Measurements from ENCODE around the gene C2orf15. TPM values are rescaled to one million over a fixed set of nuclear protein-coding genes. Genes with fewer than 3 reads are reported as not detected.

The C2orf15 gene
- total and polyA plus RNA-seq, 2 of the 4 experiments (the other 2 are of a cell fraction): under 0.01 TPM; not detected in 1

DNA sequence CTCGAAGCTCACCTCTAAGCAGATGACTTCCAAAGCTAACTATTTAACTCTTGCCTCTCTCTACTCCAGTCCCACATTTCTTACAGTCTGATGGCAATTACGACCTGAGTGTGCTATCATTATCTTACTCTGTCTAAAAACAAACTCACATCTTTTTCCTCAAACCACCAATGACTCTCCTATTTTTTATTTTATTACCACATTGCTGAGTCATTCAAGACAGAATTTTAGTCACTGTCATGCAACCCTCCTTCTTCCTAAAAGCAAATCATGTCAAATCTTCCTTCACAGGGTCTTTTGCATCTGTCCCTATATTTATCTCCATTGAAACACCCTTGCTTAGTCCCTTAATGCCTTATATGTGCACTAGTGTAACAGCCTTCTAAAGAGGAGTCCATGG, 34.6 kb upstream of the C2orf15 start:
- no peak overlapping the region for H3K14ac ChIP-seq (replicated peaks; ENCODE audit: low read depth, low read length)
- ChIA-PET CTCF (no interaction called here), POLR2A (ENCODE audit: unreplicated experiment) (no interaction called here)
- H3K56ac ChIP-seq (ENCODE audit: extremely low read depth, insufficient read depth, low read length): no peak overlapping the region
- no peak overlapping the region for H3K18ac ChIP-seq (ENCODE audit: low read depth, low read length)
- H4K20me1 ChIP-seq (ENCODE audit: insufficient read depth, low read length): no peaks in the 10 kb centered on the region
- WGBS, 2 experiments (ENCODE audit: extremely low coverage in 2 of 2, insufficient read length in 1 of 2): 6% methylated on average over 2 of the region's 2 CpGs; no CpG with 5 or more reads in 1 of the 2 experiments
- no peaks in the 10 kb centered on the region for H3K9me1 ChIP-seq (ENCODE audit: insufficient read depth, low read length)
- dilution Hi-C loops (cut with HindIII; ENCODE audit: low sequenced_read_pairs, unreplicated experiment): no loop called here
- H3K4ac ChIP-seq (ENCODE audit: low read depth, low read length): no peak overlapping the region
- no peak overlapping the region for H3K9ac ChIP-seq (ENCODE audit: low read depth, low read length)
- in situ Hi-C loops (cut with MboI; ENCODE audit: low sequenced_read_pairs): no loop called here
- no peak overlapping the region for H2BK120ac ChIP-seq (ENCODE audit: low read depth, low read length)
- no peak overlapping the region for H2AK9ac ChIP-seq (replicated peaks; ENCODE audit: low read depth, low read length, poor library complexity)
- H3K4me3 ChIP-seq (ENCODE audit: insufficient read depth, low read depth, low read length): no peak overlapping the region
- TF ChIP-seq POLR2A (IDR thresholded peaks at IDR 0.05; ENCODE audit: low read depth, low read length) (no peak), SMC3 (IDR thresholded peaks at IDR 0.05; ENCODE audit: low read depth, low read length) (no peak), NFE2L2 (IDR thresholded peaks at IDR 0.05; ENCODE audit: low read depth, low read length) (peak; percentile 77), RAD21 (IDR thresholded peaks at IDR 0.05; ENCODE audit: low read length) (no peak), MAZ (IDR thresholded peaks at IDR 0.05; ENCODE audit: borderline replicate concordance, low read depth, low read length) (no peak)
- TF ChIP-seq, protein P1, sequence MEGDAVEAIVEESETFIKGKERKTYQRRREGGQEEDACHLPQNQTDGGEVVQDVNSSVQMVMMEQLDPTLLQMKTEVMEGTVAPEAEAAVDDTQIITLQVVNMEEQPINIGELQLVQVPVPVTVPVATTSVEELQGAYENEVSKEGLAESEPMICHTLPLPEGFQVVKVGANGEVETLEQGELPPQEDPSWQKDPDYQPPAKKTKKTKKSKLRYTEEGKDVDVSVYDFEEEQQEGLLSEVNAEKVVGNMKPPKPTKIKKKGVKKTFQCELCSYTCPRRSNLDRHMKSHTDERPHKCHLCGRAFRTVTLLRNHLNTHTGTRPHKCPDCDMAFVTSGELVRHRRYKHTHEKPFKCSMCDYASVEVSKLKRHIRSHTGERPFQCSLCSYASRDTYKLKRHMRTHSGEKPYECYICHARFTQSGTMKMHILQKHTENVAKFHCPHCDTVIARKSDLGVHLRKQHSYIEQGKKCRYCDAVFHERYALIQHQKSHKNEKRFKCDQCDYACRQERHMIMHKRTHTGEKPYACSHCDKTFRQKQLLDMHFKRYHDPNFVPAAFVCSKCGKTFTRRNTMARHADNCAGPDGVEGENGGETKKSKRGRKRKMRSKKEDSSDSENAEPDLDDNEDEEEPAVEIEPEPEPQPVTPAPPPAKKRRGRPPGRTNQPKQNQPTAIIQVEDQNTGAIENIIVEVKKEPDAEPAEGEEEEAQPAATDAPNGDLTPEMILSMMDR (conservative IDR thresholded peaks at IDR 0.05; ENCODE audit: low read depth, low read length): no peak
- TF ChIP-seq, protein P2, sequence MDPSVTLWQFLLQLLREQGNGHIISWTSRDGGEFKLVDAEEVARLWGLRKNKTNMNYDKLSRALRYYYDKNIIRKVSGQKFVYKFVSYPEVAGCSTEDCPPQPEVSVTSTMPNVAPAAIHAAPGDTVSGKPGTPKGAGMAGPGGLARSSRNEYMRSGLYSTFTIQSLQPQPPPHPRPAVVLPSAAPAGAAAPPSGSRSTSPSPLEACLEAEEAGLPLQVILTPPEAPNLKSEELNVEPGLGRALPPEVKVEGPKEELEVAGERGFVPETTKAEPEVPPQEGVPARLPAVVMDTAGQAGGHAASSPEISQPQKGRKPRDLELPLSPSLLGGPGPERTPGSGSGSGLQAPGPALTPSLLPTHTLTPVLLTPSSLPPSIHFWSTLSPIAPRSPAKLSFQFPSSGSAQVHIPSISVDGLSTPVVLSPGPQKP (IDR thresholded peaks at IDR 0.05; ENCODE audit: borderline replicate concordance, low read depth, low read length): no peak
- no peak overlapping the region for H4K5ac ChIP-seq (ENCODE audit: low read depth, low read length)
- BruUV-seq (replicated peaks): no TSS peak
- H2AFZ ChIP-seq (replicated peaks; ENCODE audit: low read length, poor library complexity): no peak overlapping the region
- no peak overlapping the region for H2BK5ac ChIP-seq (ENCODE audit: low read depth, low read length, poor library complexity, severe bottlenecking)
- no peaks in the 10 kb centered on the region for H3K4me1 ChIP-seq (ENCODE audit: control insufficient read depth, insufficient read depth, low read length)
- DNase-seq: no peak
- no peaks in the 10 kb centered on the region for H3K79me1 ChIP-seq (ENCODE audit: low read depth in 1 of 2, low read length in 2 of 2)
- no peak overlapping the region for H2BK15ac ChIP-seq (ENCODE audit: low read depth, low read length)
- no peak overlapping the region for H3K4me2 ChIP-seq (ENCODE audit: low read depth, low read length)
- H2AK5ac ChIP-seq (ENCODE audit: low read depth, low read length): no peak overlapping the region
- no peak overlapping the region for H3K27ac ChIP-seq (ENCODE audit: insufficient read depth, low read length)
- no peaks in the 10 kb centered on the region for H3K36me3 ChIP-seq (ENCODE audit: control insufficient read depth, insufficient read depth, low read length)
- no peaks in the 10 kb centered on the region; the same call in 1 of the 2 replicates for H3K27me3 ChIP-seq (ENCODE audit: control insufficient read depth, insufficient read depth, low read length)
- H4K91ac ChIP-seq (ENCODE audit: insufficient read depth, low read depth, low read length): no peak overlapping the region
- no peak overlapping the region for H4K8ac ChIP-seq (ENCODE audit: low read depth in 2 of 2, low read length in 2 of 2)
- H3K23ac ChIP-seq (ENCODE audit: low read depth, low read length): no peak overlapping the region
- no peak overlapping the region for H2BK20ac ChIP-seq (ENCODE audit: low read depth, low read length)
- no peaks in the 10 kb centered on the region for H3K9me3 ChIP-seq (ENCODE audit: control insufficient read depth, insufficient read depth, low read length)
- ATAC-seq (ENCODE audit: low read depth): no peak
- intact Hi-C loops (cut with micrococcal nuclease): no loop called here

Measured in IMR-90 (cell line).